ENCODE data around the gene TARBP1.

The TARBP1 gene

GRCh38 chr1:234460652-234461051 is 18.3 kb downstream of the TARBP1 start:
- H3K36me3 Mint-ChIP-seq: peaks cover 27 to 40% of the 10 kb centered on the region in 2 donors
- ATAC-seq (replicated peaks): no peak
- no peak for DNase-seq
- no peaks in the 10 kb centered on the region for H3K4me1 Mint-ChIP-seq
- no peak overlapping the region for H3K27ac Mint-ChIP-seq
- H3K9me3 Mint-ChIP-seq: no peaks in the 10 kb centered on the region
- H3K27me3 Mint-ChIP-seq: no peaks in the 10 kb centered on the region
- no peak overlapping the region for H3K4me3 Mint-ChIP-seq

DNA sequence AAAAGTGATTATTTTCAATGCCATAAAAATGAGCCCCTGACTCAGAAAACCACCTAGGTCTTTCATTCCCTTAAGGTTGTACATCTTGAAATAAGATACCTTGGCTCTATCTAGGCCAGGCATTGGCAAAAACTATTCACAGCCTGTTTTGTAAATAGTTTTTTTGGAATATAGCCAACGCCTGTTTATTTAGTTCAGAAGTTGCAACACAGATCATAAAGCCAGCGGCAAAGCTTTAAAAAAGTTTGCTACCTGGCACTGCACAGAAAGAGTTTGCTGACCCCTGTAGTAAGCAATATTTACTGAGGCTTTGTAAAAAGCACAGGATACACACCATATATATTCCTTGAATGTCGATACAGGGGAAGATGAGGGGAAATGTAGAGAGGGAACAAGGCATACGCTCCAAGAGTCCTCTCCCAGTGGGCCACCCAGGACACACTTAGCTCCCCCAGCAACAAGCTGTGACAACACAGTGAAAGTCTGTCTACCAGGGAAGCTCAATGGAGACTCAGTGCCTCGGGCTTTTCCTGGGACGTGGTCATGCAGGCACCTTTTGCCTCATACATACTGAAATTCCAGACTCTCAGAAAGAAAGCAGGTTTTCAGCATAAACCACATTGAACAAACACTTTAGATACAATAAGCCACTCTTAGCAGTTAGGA is 20.5 kb downstream of the TARBP1 start:
- no peak for ATAC-seq (replicated peaks)
- no peak overlapping the region for H3K27ac Mint-ChIP-seq
- no peak for DNase-seq
- no peaks in the 10 kb centered on the region for H3K4me1 Mint-ChIP-seq
- peaks cover 23 to 42% of the 10 kb centered on the region in 2 donors for H3K36me3 Mint-ChIP-seq
- no peaks in the 10 kb centered on the region for H3K27me3 Mint-ChIP-seq
- H3K9me3 Mint-ChIP-seq: no peaks in the 10 kb centered on the region
- no peak overlapping the region for H3K4me3 Mint-ChIP-seq

- H3K27me3 Mint-ChIP-seq: no peaks in the 10 kb centered on the region
Observed at GRCh38 chr1:234454926-234455325, 24.1 kb downstream of the TARBP1 start.

GRCh38 chr1:234452406-234452965 is 26.5 kb downstream of the TARBP1 start:
- no peaks in the 10 kb centered on the region for H3K4me1 Mint-ChIP-seq
- H3K9me3 Mint-ChIP-seq: no peaks in the 10 kb centered on the region
- DNase-seq (no peak), ATAC-seq (replicated peaks) (no peak)
- H3K27me3 Mint-ChIP-seq: no peaks in the 10 kb centered on the region
- no peak overlapping the region for H3K27ac Mint-ChIP-seq
- peaks cover 25 to 55% of the 10 kb centered on the region in 2 donors for H3K36me3 Mint-ChIP-seq
- no peak overlapping the region for H3K4me3 Mint-ChIP-seq

More at GRCh38 chr1:234454926-234455325, 24.1 kb downstream of the TARBP1 start:
- Mint-ChIP-seq H3K36me3 (peaks cover 16 to 36% of the 10 kb centered on the region in 2 donors), H3K4me1 (no peaks in the 10 kb centered on the region), H3K27ac (no peak overlapping the region), H3K9me3 (no peaks in the 10 kb centered on the region), H3K4me3 (no peak overlapping the region)
- DNase-seq (no peak), ATAC-seq (replicated peaks) (no peak)

- Mint-ChIP-seq H3K9me3 (peaks cover 0 to 4% of the 10 kb centered on the region in 2 donors), H3K36me3 (peaks cover 55 to 73% of the 10 kb centered on the region in 2 donors)
Observed at GRCh38 chr1:234440348-234440747, 38.6 kb downstream of the TARBP1 start.

GRCh38 chr1:234438579-234438978 is 40.4 kb downstream of the TARBP1 start:
- H3K9me3 Mint-ChIP-seq: peaks cover 0 to 4% of the 10 kb centered on the region in 2 donors
- DNase-seq: no peak
- ATAC-seq (replicated peaks): no peak
- H3K36me3 Mint-ChIP-seq: peaks cover 53 to 72% of the 10 kb centered on the region in 2 donors
- no peak overlapping the region for H3K27ac Mint-ChIP-seq
- H3K4me3 Mint-ChIP-seq: no peak overlapping the region
- H3K27me3 Mint-ChIP-seq: no peaks in the 10 kb centered on the region
- H3K4me1 Mint-ChIP-seq: peaks cover 4 to 7% of the 10 kb centered on the region in 2 donors

More at GRCh38 chr1:234440348-234440747, 38.6 kb downstream of the TARBP1 start:
- Mint-ChIP-seq H3K4me3 (no peak overlapping the region), H3K4me1 (no peaks in the 10 kb centered on the region), H3K27ac (no peak overlapping the region), H3K27me3 (no peaks in the 10 kb centered on the region)
- ATAC-seq (replicated peaks) (no peak), DNase-seq (no peak)

DNA sequence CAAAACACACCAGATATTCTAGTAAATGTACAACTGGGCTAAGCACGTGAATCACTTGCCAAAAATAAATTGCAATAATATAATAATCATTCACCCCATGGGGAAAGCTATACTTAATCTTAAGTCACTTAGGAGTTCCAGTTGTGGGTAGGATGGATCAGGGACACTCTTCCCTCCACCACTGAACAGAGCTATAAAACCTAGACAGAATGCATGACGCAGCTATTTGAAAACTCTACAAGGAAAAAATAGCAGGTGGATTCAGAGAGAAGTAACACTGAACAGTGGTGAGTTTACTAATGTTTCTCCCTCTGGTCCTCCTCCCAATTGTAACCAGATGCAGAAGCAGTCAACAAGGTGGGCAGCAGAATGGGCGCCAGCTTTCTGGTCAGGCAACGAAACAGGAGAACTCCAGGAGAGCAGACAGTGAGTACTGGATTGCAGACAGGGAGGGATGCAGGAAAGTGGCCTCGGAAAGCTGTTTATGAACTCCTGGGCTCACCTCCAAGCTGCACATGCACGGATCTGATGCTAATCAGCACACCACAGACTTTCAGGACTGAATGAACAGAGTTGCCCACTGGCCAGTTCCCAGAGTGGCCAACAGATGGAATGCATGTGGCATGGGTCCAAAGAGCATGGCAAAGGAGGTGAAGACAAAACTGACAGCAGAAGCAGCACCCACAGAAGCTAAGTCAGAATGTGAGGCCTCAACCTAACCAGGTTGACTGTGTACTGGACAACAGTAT is 41.4 kb downstream of the TARBP1 start:
- H3K9me3 Mint-ChIP-seq: peaks cover 0 to 4% of the 10 kb centered on the region in 2 donors
- no peak for ATAC-seq (replicated peaks)
- peaks cover 50 to 68% of the 10 kb centered on the region in 2 donors for H3K36me3 Mint-ChIP-seq
- no peak for DNase-seq
- H3K27ac Mint-ChIP-seq: peak overlapping the region; percentile 17
- no peaks in the 10 kb centered on the region for H3K27me3 Mint-ChIP-seq
- peaks cover 6 to 7% of the 10 kb centered on the region in 2 donors for H3K4me1 Mint-ChIP-seq
- no peak overlapping the region for H3K4me3 Mint-ChIP-seq

GRCh38 chr1:234435620-234436019 is 43.4 kb downstream of the TARBP1 start:
- no peak for DNase-seq
- no peaks in the 10 kb centered on the region for H3K27me3 Mint-ChIP-seq

DNA sequence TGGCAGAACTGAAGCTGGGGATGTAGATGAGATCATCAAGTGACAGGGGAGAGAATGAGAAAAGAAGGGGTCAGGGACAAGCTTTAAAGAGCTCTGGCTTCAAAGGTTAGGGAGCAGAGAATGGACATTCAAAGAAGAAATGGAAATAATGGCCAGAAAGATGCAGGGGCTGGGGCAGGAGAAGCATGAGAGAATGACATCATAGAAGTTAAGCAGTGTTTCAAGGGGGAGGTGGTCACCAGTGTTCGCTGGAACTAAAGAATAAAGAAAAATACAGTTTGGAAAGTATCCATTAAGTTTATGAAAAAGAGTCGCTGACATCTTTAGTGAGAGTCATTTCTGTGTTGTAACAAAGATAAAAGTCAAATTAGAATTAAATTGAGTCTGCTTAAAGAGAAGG is 44.3 kb downstream of the TARBP1 start:
- Mint-ChIP-seq H3K27ac (no peak overlapping the region), H3K9me3 (no peaks in the 10 kb centered on the region)

More at GRCh38 chr1:234435620-234436019, 43.4 kb downstream of the TARBP1 start:
- H3K36me3 Mint-ChIP-seq: peaks cover 51 to 71% of the 10 kb centered on the region in 2 donors
- H3K27ac Mint-ChIP-seq: peak overlapping the region; percentile 5
- peaks cover 6 to 7% of the 10 kb centered on the region in 2 donors for H3K4me1 Mint-ChIP-seq
- H3K9me3 Mint-ChIP-seq: peaks cover 0 to 4% of the 10 kb centered on the region in 2 donors
- no peak for ATAC-seq (replicated peaks)
- no peak overlapping the region for H3K4me3 Mint-ChIP-seq

GRCh38 chr1:234433563-234434285 is 45.3 kb downstream of the TARBP1 start:
- ATAC-seq (replicated peaks) (peak; percentile 65 to 75), DNase-seq (no peak)
- no peaks in the 10 kb centered on the region for H3K9me3 Mint-ChIP-seq
- no peak overlapping the region for H3K4me3 Mint-ChIP-seq
- H3K27ac Mint-ChIP-seq: no peak overlapping the region
- peaks cover 49 to 69% of the 10 kb centered on the region in 2 donors for H3K36me3 Mint-ChIP-seq
- peaks cover 6 to 7% of the 10 kb centered on the region in 2 donors for H3K4me1 Mint-ChIP-seq
- H3K27me3 Mint-ChIP-seq: no peaks in the 10 kb centered on the region

More for the DNA sequence above, 44.3 kb downstream of the TARBP1 start:
- Mint-ChIP-seq H3K36me3 (peaks cover 51 to 70% of the 10 kb centered on the region in 2 donors), H3K27me3 (no peaks in the 10 kb centered on the region), H3K4me1 (peaks cover 6 to 7% of the 10 kb centered on the region in 2 donors), H3K4me3 (no peak overlapping the region)
- ATAC-seq (replicated peaks) (no peak), DNase-seq (no peak)

DNA sequence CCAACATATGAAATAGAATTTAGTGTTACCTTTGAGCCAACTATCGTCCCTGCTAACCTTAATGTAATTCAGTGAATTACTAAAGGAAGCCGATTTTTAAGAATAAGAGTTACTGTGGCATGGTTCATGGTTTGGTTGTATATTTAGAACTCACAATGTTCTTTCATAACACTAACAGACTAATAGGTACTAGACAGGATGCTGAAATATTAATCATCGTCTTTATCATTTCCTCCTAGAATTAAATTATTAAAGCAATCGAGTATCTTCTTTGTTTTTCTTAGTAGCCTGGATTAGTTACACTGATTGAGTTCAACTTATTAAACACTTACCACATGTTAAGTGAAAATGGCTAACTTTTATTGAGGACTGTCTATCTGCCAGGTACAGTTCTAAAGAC is 47.7 kb downstream of the TARBP1 start:
- H3K36me3 Mint-ChIP-seq: peaks cover 47 to 60% of the 10 kb centered on the region in 2 donors
- H3K27me3 Mint-ChIP-seq: no peaks in the 10 kb centered on the region
- H3K4me1 Mint-ChIP-seq: peaks cover 6 to 7% of the 10 kb centered on the region in 2 donors
- DNase-seq (no peak), ATAC-seq (replicated peaks) (no peak)
- H3K4me3 Mint-ChIP-seq: no peak overlapping the region
- no peaks in the 10 kb centered on the region for H3K9me3 Mint-ChIP-seq
- H3K27ac Mint-ChIP-seq: no peak overlapping the region

GRCh38 chr1:234430691-234431090 is 48.3 kb downstream of the TARBP1 start:
- Mint-ChIP-seq H3K36me3 (peaks cover 47 to 60% of the 10 kb centered on the region in 2 donors), H3K4me3 (no peak overlapping the region), H3K4me1 (peaks cover 6 to 7% of the 10 kb centered on the region in 2 donors), H3K27ac (no peak overlapping the region), H3K27me3 (no peaks in the 10 kb centered on the region), H3K9me3 (no peaks in the 10 kb centered on the region)
- DNase-seq (no peak), ATAC-seq (replicated peaks) (no peak)

- ATAC-seq (replicated peaks) (no peak), DNase-seq (no peak)
- Mint-ChIP-seq H3K4me1 (peaks cover 4 to 6% of the 10 kb centered on the region in 2 donors), H3K36me3 (peaks cover 45 to 51% of the 10 kb centered on the region in 2 donors), H3K4me3 (no peak overlapping the region), H3K9me3 (no peaks in the 10 kb centered on the region), H3K27me3 (no peaks in the 10 kb centered on the region), H3K27ac (no peak overlapping the region)
Observed at GRCh38 chr1:234429434-234429806, 49.6 kb downstream of the TARBP1 start.

Measured in stimulated activated naive B cell treated with anti-CD40 and anti-IgM and Interleukin-4, amounts not matched to agents 10 μg/mL and 1 μg/mL and 100 μg/mL, for 72 hours (primary cell).